Nephron (organoid): ENCODE results near the gene NGLY1.

Experiments
- H3K27ac Mint-ChIP-seq, 3 experiments: 2 replicates each; pipeline ENCODE4 v1.8.0; 2020; ENCODE audit warnings: mixed read lengths in 3 of 3, mild to moderate bottlenecking in 2 of 3, moderate library complexity in 1 of 3
- H3K27me3 Mint-ChIP-seq: 2 replicates; pipeline ENCODE4 v1.8.0; 2021; ENCODE audit warnings: low read depth, mild to moderate bottlenecking, moderate library complexity, mixed read lengths
- H3K36me3 Mint-ChIP-seq: 2 replicates; pipeline ENCODE4 v1.8.0; 2020; ENCODE audit warnings: low read depth, mixed read lengths
- H3K4me1 Mint-ChIP-seq: 2 replicates; pipeline ENCODE4 v1.8.0; 2020; ENCODE audit warnings: mixed read lengths
- H3K4me3 Mint-ChIP-seq, 3 experiments: 2 replicates each; pipeline ENCODE4 v1.8.0; 2020; ENCODE audit warnings: mild to moderate bottlenecking in 3 of 3, mixed read lengths in 3 of 3, moderate library complexity in 2 of 3
- H3K9me3 Mint-ChIP-seq: 2 replicates; pipeline ENCODE4 v1.8.0; 2020; ENCODE audit warnings: mixed read lengths
- TF ChIP-seq, protein P1 (sequence below), 3 experiments: fragments of 200-600 bp; sonication (generic); IDR thresholded peaks; one replicate each; pipeline ENCODE4 v1.5.0; 2021; ENCODE audit warnings: antibody characterized with exemption in 3 of 3; ENCODE audit not compliant: unreplicated experiment in 3 of 3

NGLY1 gene, protein sequence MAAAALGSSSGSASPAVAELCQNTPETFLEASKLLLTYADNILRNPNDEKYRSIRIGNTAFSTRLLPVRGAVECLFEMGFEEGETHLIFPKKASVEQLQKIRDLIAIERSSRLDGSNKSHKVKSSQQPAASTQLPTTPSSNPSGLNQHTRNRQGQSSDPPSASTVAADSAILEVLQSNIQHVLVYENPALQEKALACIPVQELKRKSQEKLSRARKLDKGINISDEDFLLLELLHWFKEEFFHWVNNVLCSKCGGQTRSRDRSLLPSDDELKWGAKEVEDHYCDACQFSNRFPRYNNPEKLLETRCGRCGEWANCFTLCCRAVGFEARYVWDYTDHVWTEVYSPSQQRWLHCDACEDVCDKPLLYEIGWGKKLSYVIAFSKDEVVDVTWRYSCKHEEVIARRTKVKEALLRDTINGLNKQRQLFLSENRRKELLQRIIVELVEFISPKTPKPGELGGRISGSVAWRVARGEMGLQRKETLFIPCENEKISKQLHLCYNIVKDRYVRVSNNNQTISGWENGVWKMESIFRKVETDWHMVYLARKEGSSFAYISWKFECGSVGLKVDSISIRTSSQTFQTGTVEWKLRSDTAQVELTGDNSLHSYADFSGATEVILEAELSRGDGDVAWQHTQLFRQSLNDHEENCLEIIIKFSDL

DNA sequence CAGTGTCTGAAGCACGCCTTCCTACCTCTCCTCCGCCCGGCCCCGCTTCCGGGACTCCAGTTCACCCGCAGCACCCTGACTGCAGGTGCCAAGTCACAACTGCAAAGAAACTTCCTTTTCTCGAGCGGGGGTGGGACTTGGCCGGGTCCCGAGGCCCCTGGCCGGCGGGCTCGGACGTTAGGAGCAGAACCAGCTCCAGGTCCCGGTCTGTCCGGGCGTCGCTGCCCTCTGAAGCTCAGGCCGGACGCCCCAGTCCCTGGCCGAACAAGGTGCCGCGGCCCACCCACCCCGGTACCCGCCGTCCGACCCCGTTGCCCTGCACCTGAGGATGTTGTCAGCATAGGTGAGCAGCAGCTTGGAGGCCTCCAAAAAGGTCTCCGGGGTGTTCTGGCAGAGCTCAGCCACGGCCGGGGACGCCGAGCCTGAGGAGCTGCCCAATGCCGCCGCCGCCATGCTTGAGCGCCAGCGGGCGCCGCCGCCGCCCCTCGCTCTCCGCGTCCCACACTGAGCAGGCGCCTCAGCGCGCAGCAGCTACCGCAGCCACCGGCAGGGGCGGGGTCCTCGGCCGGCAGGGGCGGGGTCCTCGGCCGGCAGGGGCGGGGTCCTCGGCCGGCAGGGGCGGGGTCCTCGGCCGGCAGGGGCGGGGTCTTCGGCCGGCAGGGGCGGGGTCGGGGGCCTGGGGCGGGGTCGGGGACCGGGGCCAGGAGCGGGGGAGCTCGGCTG is at the start of gene NGLY1:
Gene NGLY1, minus strand, starts transcription at position 506 of the 723 bp plus-strand sequence. Its CDS starts 53 bp downstream, at position 453.
- Mint-ChIP-seq H3K36me3 (peaks cover 4% of the 10 kb centered on the region), H3K27me3 (no peaks in the 10 kb centered on the region), H3K9me3 (no peaks in the 10 kb centered on the region)

DNA sequence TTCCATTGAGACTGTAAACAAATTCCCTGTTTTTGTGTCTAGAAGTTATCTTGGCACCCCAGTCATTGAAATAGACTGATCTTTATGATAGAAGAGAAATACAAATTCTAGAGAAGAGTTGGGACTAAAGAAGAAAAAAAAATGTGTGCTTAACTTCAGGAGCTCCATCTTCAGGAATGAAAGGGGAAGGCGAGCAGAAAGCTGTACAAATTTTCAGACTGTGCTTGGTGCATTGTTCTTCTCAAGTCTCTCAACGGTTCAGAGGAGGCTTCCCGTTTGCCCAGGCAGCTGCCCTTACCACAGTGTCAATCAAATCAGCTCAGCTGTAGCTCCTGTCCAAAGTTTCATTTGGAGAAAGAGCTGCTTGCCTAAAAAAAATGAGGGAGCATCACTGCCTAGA is 48.3 kb upstream of the NGLY1 start:
- Mint-ChIP-seq H3K27ac (peak overlapping the region in 2 of 3 experiments; percentile 6 to 8), H3K36me3 (no peaks in the 10 kb centered on the region), H3K4me3 (no peak overlapping the region), H3K27me3 (no peaks in the 10 kb centered on the region), H3K9me3 (peaks cover 2% of the 10 kb centered on the region), H3K4me1 (peaks cover 13% of the 10 kb centered on the region)
- TF ChIP-seq, protein P1, sequence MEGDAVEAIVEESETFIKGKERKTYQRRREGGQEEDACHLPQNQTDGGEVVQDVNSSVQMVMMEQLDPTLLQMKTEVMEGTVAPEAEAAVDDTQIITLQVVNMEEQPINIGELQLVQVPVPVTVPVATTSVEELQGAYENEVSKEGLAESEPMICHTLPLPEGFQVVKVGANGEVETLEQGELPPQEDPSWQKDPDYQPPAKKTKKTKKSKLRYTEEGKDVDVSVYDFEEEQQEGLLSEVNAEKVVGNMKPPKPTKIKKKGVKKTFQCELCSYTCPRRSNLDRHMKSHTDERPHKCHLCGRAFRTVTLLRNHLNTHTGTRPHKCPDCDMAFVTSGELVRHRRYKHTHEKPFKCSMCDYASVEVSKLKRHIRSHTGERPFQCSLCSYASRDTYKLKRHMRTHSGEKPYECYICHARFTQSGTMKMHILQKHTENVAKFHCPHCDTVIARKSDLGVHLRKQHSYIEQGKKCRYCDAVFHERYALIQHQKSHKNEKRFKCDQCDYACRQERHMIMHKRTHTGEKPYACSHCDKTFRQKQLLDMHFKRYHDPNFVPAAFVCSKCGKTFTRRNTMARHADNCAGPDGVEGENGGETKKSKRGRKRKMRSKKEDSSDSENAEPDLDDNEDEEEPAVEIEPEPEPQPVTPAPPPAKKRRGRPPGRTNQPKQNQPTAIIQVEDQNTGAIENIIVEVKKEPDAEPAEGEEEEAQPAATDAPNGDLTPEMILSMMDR (IDR thresholded peaks at IDR 0.05; ENCODE audit: unreplicated experiment in 3 of 3), result peak; percentile 40 to 48 (median 40)

More for the DNA sequence above, at the start of gene NGLY1:
- TF ChIP-seq, protein P1 (IDR thresholded peaks at IDR 0.05; ENCODE audit: unreplicated experiment in 3 of 3), result no peak
- peaks cover 41% of the 10 kb centered on the region for H3K4me1 Mint-ChIP-seq
- peak within 1 kb of the TSS; percentile 85 to 96 (median 95) for H3K4me3 Mint-ChIP-seq
- H3K27ac Mint-ChIP-seq, result peak within 1 kb of the TSS; percentile 56 to 84 (median 82)

DNA sequence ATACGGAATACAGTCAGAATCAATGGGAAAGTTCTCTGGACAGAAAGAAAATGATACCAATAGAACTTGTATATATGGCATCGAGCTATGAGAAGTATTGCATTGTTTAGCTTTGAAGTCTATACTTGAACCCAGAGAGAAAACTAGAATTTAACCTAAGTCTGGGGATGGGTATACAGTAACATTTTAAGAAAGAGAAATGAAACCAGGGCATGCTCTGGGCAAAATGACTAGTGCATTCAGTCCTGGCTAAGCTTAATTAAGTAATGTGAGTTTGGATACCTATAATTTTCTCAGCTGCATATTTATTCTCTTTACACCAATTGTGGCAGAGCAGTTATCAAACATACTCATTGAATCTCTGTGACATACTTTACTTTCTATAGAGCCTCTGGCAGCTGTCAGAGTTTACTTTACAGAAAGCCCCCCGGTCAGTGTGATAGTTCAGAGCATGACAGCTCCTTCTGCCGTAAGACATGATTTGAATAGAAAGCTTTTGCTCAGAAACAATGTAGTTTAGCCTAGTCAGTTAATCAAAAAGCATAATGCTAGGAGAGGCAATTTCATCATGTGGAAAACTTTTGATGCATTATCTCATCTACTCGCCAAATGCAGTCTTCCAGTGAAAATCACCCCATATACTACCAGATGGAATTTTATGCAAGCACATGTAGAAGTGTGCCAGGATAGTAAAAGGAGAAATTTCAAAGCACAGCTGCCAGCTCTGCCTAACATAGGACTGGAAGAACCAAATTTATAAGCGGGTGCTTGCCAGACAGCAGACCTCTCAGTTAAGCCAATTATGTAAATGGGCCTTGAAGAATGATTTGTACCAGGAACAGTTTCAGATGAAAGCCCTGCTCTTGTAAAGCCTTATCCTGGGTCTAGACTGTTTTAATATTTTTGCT is 47.4 kb upstream of the NGLY1 start:
- peak overlapping the region; percentile 6 to 38 (median 18) for H3K27ac Mint-ChIP-seq
- no peaks in the 10 kb centered on the region for H3K9me3 Mint-ChIP-seq
- H3K4me1 Mint-ChIP-seq, result peaks cover 13% of the 10 kb centered on the region
- no peak overlapping the region for H3K4me3 Mint-ChIP-seq
- TF ChIP-seq, protein P1 (IDR thresholded peaks at IDR 0.05; ENCODE audit: unreplicated experiment in 3 of 3), result no peak
- H3K27me3 Mint-ChIP-seq, result no peaks in the 10 kb centered on the region
- H3K36me3 Mint-ChIP-seq, result no peaks in the 10 kb centered on the region

DNA sequence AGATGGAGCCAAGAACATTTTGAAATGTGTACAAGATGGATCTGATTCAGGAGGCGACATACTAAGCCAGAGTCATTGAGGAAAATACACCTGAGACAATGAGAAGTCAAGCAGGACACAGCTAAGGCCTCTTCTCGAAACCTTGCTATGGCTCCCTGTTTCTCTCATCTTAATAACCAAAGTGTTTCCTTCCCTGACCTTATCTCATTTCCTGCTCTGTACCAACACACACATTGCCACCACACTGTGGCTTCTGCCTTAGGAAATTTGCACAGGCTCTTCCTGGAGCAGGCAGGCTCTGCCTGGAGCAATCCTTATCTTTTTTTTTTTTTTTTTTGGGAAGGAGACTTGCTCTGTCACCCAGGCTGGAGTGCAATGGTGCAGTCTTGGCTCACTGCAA is 43.3 kb upstream of the NGLY1 start:
- Mint-ChIP-seq H3K36me3 (no peaks in the 10 kb centered on the region), H3K4me3 (no peak overlapping the region), H3K4me1 (peaks cover 11% of the 10 kb centered on the region), H3K27me3 (peaks cover 8% of the 10 kb centered on the region), H3K27ac (no peak overlapping the region), H3K9me3 (no peaks in the 10 kb centered on the region)
- TF ChIP-seq, protein P1 (IDR thresholded peaks at IDR 0.05; ENCODE audit: unreplicated experiment in 3 of 3), result no peak

DNA sequence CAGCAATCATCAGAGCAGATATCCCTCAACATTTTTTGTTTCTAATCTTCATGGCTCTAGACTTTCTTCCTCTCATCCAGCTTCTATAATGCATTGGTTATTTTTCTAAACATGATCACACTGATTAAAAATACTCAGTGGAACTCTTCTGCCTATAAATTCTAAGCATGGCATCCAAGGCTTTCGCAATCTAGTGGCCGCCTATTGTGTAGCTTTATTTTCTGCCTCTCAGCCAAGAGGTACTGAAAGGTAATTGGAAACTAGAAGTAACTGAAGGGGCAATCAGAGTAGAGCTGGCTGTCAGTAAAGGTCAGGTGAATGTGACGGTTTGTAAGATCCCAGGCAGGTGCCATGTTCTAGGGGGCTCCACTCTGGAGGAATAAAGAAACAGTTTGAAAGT is 40.1 kb upstream of the NGLY1 start:
- no peaks in the 10 kb centered on the region for H3K9me3 Mint-ChIP-seq
- TF ChIP-seq, protein P1 (IDR thresholded peaks at IDR 0.05; ENCODE audit: unreplicated experiment in 3 of 3), result no peak
- no peak overlapping the region for H3K27ac Mint-ChIP-seq
- H3K36me3 Mint-ChIP-seq, result no peaks in the 10 kb centered on the region
- H3K4me3 Mint-ChIP-seq, result no peak overlapping the region
- H3K27me3 Mint-ChIP-seq, result peaks cover 8% of the 10 kb centered on the region
- peaks cover 9% of the 10 kb centered on the region for H3K4me1 Mint-ChIP-seq
